IMR-90 (cell line): Measurements from ENCODE around the gene GALNT13.

Source experiments
- BHLHE40 ChIP-seq: fragments of 150-350 bp; IDR thresholded peaks from 2 replicates; pipeline ENCODE4 v1.6.1; 2016; ENCODE audit warnings: mild to moderate bottlenecking, low read depth, low read length
- CEBPB ChIP-seq: IDR thresholded peaks from 2 replicates; pipeline ENCODE4 v1.6.1; 2012; ENCODE audit warnings: low read depth, low read length, improper control_type of control experiment
- CHD1 ChIP-seq: IDR thresholded peaks from 2 replicates; pipeline ENCODE4 v1.6.1; 2012; ENCODE audit warnings: low read depth, low read length, improper control_type of control experiment
- CTCF ChIP-seq: conservative IDR thresholded peaks from 2 replicates; pipeline ENCODE4 v1.5.1; 2012; ENCODE audit warnings: mild to moderate bottlenecking, low read depth, low read length, improper control_type of control experiment
- FOS ChIP-seq: fragments of 150-350 bp; IDR thresholded peaks from 2 replicates; pipeline ENCODE4 v1.6.1; 2016; ENCODE audit warnings: low read depth, low read length
- MAFK ChIP-seq: IDR thresholded peaks from 2 replicates; pipeline ENCODE4 v1.6.1; 2012; ENCODE audit warnings: low read depth, low read length, improper control_type of control experiment
- MXI1 ChIP-seq: IDR thresholded peaks from 2 replicates; pipeline ENCODE4 v1.6.1; 2012; ENCODE audit warnings: low read depth, mild to moderate bottlenecking, low read length, moderate library complexity, borderline replicate concordance
- POLR2A ChIP-seq: IDR thresholded peaks from 2 replicates; pipeline ENCODE4 v1.6.1; 2012; ENCODE audit warnings: mild to moderate bottlenecking, low read depth, low read length
- RAD21 ChIP-seq: IDR thresholded peaks from 2 replicates; pipeline ENCODE4 v1.6.1; 2012; ENCODE audit warnings: low read length, improper control_type of control experiment
- RCOR1 ChIP-seq: IDR thresholded peaks from 2 replicates; pipeline ENCODE4 v1.6.1; 2012; ENCODE audit warnings: mild to moderate bottlenecking, low read length, improper control_type of control experiment; ENCODE audit not compliant: insufficient replicate concordance
- RFX5 ChIP-seq: IDR thresholded peaks from 2 replicates; pipeline ENCODE4 v1.8.0; 2012; ENCODE audit warnings: low read depth, mild to moderate bottlenecking, low read length, moderate library complexity
- SMC3 ChIP-seq: fragments of 150-350 bp; IDR thresholded peaks from 2 replicates; pipeline ENCODE4 v1.6.1; 2016; ENCODE audit warnings: low read depth, mild to moderate bottlenecking, antibody characterized with exemption, low read length, moderate library complexity
- USF2 ChIP-seq: fragments of 150-350 bp; IDR thresholded peaks from 2 replicates; pipeline ENCODE4 v1.6.1; 2017; ENCODE audit warnings: mild to moderate bottlenecking, antibody characterized with exemption, low read length, low read depth

- no peak for TF ChIP-seq CEBPB
- TF ChIP-seq CTCF: no peak
- no peak for TF ChIP-seq USF2
- TF ChIP-seq RAD21: no peak
- no peak for TF ChIP-seq POLR2A
- TF ChIP-seq MAFK: no peak
- TF ChIP-seq SMC3: no peak
- TF ChIP-seq RCOR1: no peak
- TF ChIP-seq MXI1: no peak
- TF ChIP-seq CHD1: no peak
- no peak for TF ChIP-seq RFX5
- TF ChIP-seq FOS: no peak
- no peak for TF ChIP-seq BHLHE40
Observed at GRCh38 chr2:154133823-154134222, 262.1 kb downstream of the GALNT13 start.
